ENCODE results near the gene KDM1B. TPM values are rescaled to one million over a fixed set of nuclear protein-coding genes. Genes with fewer than 3 reads are reported as not detected.

The KDM1B gene
- total and polyA plus RNA-seq, 9 of the 15 experiments (the other 6 are each of a cell fraction or from before 2014, with no cell fraction given), result 1.4 to 58.9 (median 36.3) TPM

DNA sequence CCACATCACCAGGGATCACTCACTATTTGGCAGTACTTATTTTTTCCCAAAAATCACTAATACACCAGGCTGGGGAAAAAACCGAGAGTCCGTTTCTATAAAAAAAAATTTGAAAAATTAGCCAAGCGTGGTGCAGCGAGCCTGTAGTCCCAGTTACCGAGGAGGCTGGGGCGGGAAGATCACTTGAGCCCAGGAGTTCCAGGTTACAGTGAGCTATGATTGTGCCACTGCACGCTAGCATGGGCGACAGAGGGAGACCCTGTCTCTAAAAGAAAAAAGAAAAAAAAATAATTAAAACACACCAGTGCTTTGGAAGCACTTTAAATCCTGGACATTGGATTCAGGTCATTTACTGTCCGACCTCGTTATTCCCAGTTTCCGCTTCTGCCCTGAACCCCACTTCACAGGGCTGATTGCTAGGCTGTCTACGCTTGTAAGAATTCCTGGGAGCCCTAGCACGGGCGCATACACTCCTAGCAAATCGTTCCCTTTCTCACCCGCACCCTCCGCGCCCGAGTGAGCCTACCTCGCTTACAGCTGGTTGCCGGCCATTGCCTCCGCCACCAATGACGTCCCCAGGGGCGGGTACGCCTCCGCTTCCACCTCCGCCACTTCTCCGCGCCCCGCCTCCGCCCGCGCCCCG lies 594 bp upstream of the KDM1B start, which contains the start of gene TPMT (continued):
- no peak for TF ChIP-seq CHAMP1 (IDR thresholded peaks at IDR 0.05)
- no peak for TF ChIP-seq KAT7 (CRISPR knock-in tag; IDR thresholded peaks at IDR 0.05; ENCODE audit: borderline replicate concordance)
- no peak for TF ChIP-seq LEF1 (IDR thresholded peaks at IDR 0.05)
- TF ChIP-seq ZC3H8 (IDR thresholded peaks at IDR 0.05), result no peak
- peak; percentile 87 for TF ChIP-seq SAP30 (IDR thresholded peaks at IDR 0.05; ENCODE audit: borderline replicate concordance, insufficient read depth, low read depth, low read length, poor library complexity, severe bottlenecking)
- no peak for TF ChIP-seq ZNF143 (CRISPR knock-in tag; IDR thresholded peaks at IDR 0.05)

DNA sequence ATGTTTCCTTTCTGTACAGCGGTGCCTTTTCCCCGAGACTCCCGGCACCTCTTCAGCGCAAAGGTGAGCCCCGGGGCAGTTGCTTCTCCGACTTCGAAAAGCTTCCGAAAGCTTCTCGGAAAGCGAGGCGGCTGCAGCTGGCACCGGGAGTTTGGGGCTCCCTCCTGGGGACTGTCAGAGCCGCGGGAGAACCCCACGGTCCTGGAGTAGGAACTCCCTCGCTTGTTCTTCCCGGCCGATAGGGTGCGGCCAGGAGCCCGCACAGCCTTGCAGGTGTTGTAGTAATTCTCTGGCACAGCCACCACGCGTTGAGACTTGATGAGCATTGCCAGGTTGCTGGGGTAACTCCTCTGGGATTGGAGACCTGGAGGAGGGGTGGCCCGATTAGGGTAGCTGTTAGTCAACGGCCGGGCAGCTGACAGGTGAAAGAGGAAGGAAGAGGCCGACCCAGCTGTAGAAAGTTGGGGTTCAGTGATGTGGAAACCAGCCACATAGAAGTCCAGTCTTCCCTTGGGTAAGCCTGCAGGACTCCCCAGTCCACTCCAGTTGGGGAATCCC lies 721 bp downstream of the KDM1B start:
- H3K4me2 ChIP-seq (ENCODE audit: insufficient read depth, low read length), result peak overlapping the region; percentile 78
- H3K9ac ChIP-seq (ENCODE audit: insufficient read depth in 1 of 2, low read depth in 2 of 2, low read length in 2 of 2), result peak overlapping the region; percentile 72 to 95
- FAIRE-seq (peak; percentile 60), ATAC-seq (peak; percentile 69), DNase-seq (ENCODE audit: extremely low read depth in 1 of 4, low spot score in 3 of 4) (peak; percentile 63 to 82 (median 69))
- in situ Hi-C loops (cut with MboI) (no loop called here), intact Hi-C loops (cut with micrococcal nuclease) (loop anchor here (5.0 to 10.0 kb wide), 2 partner anchors 106 to 451 kb away; partner anchors contain the start of genes DEK and NUP153)
- ChIA-PET CTCF (ENCODE audit: low intra/inter-chr PET ratio) (interaction anchor here (0.5 kb wide), 1 partner anchor 565 kb away, joined by 3 read pairs; no protein-coding TSS in a partner anchor), POLR2A (interaction anchor here (0.7 to 1.1 kb wide), 2 partner anchors 16 to 185 kb away, joined by 3 read pairs; no protein-coding TSS in a partner anchor)
- H3K4me3 ChIP-seq, result peak overlapping the region; percentile 74
- H3K4me1 ChIP-seq (replicated peaks in 1 of 2; ENCODE audit: control insufficient read depth in 2 of 2, insufficient read depth in 2 of 2, low read length in 2 of 2), result peaks cover 14 to 25% of the 10 kb centered on the region in 2 experiments
- H4K20me1 ChIP-seq (replicated peaks; ENCODE audit: control insufficient read depth, insufficient read depth, low read length), result no peaks in the 10 kb centered on the region
- peak overlapping the region; percentile 83 for H2AFZ ChIP-seq (ENCODE audit: low read depth, low read length)
- peak overlapping the region; percentile 65 for H3K27ac ChIP-seq (ENCODE audit: extremely low read depth, low read depth, low read length)
- no TSS peak for BruUV-seq (replicated peaks)
- H3K9me1 ChIP-seq (ENCODE audit: control insufficient read depth, insufficient read depth, low read length), result no peaks in the 10 kb centered on the region
- 0% methylated on average over 26 of the region's 26 CpGs for WGBS (ENCODE audit: insufficient coverage, low coverage, missing lambda C conversion rate)
- no peaks in the 10 kb centered on the region for H3K9me3 ChIP-seq (replicated peaks; ENCODE audit: control insufficient read depth, insufficient read depth, low read depth, low read length)
- no peaks in the 10 kb centered on the region for H3K27me3 ChIP-seq (ENCODE audit: control insufficient read depth in 2 of 2, insufficient read depth in 2 of 2, low read length in 2 of 2)
- peaks cover 40% of the 10 kb centered on the region for H3K79me2 ChIP-seq (ENCODE audit: control insufficient read depth, insufficient read depth, low read length)
- peaks cover 20% of the 10 kb centered on the region for H3K36me3 ChIP-seq (ENCODE audit: control insufficient read depth, insufficient read depth, low read length)
- TF ChIP-seq ZNF263 (CRISPR knock-in tag; IDR thresholded peaks at IDR 0.05; ENCODE audit: borderline replicate concordance) (no peak), PCBP1 (IDR thresholded peaks at IDR 0.05; ENCODE audit: low read depth, low read length, poor library complexity, severe bottlenecking) (no peak), HDAC2 (IDR thresholded peaks at IDR 0.05) (no peak), ZSCAN29 (IDR thresholded peaks at IDR 0.05) (no peak), PHB (CRISPR knock-in tag; IDR thresholded peaks at IDR 0.05) (no peak), RAD21 (CRISPR knock-in tag; conservative IDR thresholded peaks at IDR 0.05 in 1 of 2, IDR thresholded peaks at IDR 0.05 in 1 of 2) (peak in 1 of 2 experiments; percentile 43; a peak in 2 of 4 replicates)

Measured in K562 (cell line).